Measurements from ENCODE around the gene RAC3.

- TF ChIP-seq EP300 (IDR thresholded peaks at IDR 0.05) (no peak), POLR2A (IDR thresholded peaks at IDR 0.05) (no peak), POLR2AphosphoS5 (IDR thresholded peaks at IDR 0.05) (no peak)
These were observed 16.0 kb upstream of the RAC3 start for GRCh38 chr17:82015311-82015971.
